Thymus (tissue), 11 donors: Measurements from ENCODE around the gene CELA3B. TPM values are rescaled to one million over a fixed set of nuclear protein-coding genes. Genes with fewer than 3 reads are reported as not detected.
"Not testable (repeated sequence)": the region's sequence is repeated elsewhere in the genome, so short reads cannot be mapped to it uniquely, and the experiment has no call there.

Source experiments
- DNase-seq, 9 donors: peaks; one replicate each; pipeline ENCODE4 v3.0.0-alpha.2; 2013; ENCODE audit warnings: low spot score in 9 of 9, low read depth in 6 of 9, missing footprints in 1 of 9
- H3K27ac ChIP-seq, 2 donors: one replicate each; pipeline ENCODE4 v1.5.1; 2013; ENCODE audit warnings: control low read depth in 1 of 2, low read depth in 1 of 2, low read length in 1 of 2, mild to moderate bottlenecking in 1 of 2, moderate library complexity in 1 of 2
- H3K27me3 ChIP-seq, 2 donors: one replicate each; pipeline ENCODE4 v1.5.1; 2013; ENCODE audit warnings: low read length in 1 of 2; ENCODE audit not compliant: control insufficient read depth in 2 of 2, insufficient read depth in 1 of 2
- H3K36me3 ChIP-seq, 2 donors: one replicate each; pipeline ENCODE4 v1.5.1; 2013; ENCODE audit warnings: low read length in 1 of 2, mild to moderate bottlenecking in 1 of 2, moderate library complexity in 1 of 2; ENCODE audit not compliant: control insufficient read depth in 2 of 2, insufficient read depth in 2 of 2
- H3K4me1 ChIP-seq, 2 donors: one replicate each; pipeline ENCODE4 v1.5.1; 2013; ENCODE audit warnings: low read length in 2 of 2; ENCODE audit not compliant: control insufficient read depth in 2 of 2, insufficient read depth in 2 of 2
- H3K4me3 ChIP-seq, 2 donors: one replicate each; pipeline ENCODE4 v1.5.1; 2013; ENCODE audit warnings: low read length in 2 of 2, control low read depth in 1 of 2, mild to moderate bottlenecking in 1 of 2
- H3K9me3 ChIP-seq, 2 donors: one replicate each; pipeline ENCODE4 v1.5.1; 2013; ENCODE audit warnings: low read length in 1 of 2, mild to moderate bottlenecking in 1 of 2; ENCODE audit not compliant: control insufficient read depth in 2 of 2, insufficient read depth in 1 of 2
- WGBS: extraction: QIAGEN DNeasy Blood & Tissue Kit; methylation state at CpG from one replicate; pipeline ENCODE4 v1.1.7; 2013; 5-methylcytosine and 5-hydroxymethylcytosine counted together
- polyA plus RNA-seq: library from polyadenylated mRNA; stranded (reverse); fragments of 200-250 nt; gene quantifications from one replicate; pipeline ENCODE4 v1.2.3, GENCODE V29; 2013
- total RNA-seq: library from RNA; stranded (reverse); fragments of 120-200 nt; gene quantifications from one replicate; pipeline ENCODE4 v1.2.4, GENCODE V29; 2013
- donor health status: healthy.

CELA3B gene
- total and polyA plus RNA-seq, 2 donors: 0.09 to 0.32 TPM

GRCh38 chr1:22001409-22001808, 24.6 kb downstream of the CELA3B start, which contains the start of gene CELA3A:
Gene CELA3A, plus strand, starts transcription at chr1:22001657. Its CDS starts 18 bp downstream, at chr1:22001675.
- WGBS: 96% methylated on average over 5 of the region's 5 CpGs
- H3K27ac ChIP-seq: no peak within 1 kb of the TSS
- no peak for DNase-seq

GRCh38 chr1:22002461-22002860, 25.6 kb downstream of the CELA3B start:
- not testable (repeated sequence) for H3K9me3 ChIP-seq, H3K27me3 ChIP-seq, H3K4me1 ChIP-seq, H3K4me3 ChIP-seq, H3K36me3 ChIP-seq, H3K27ac ChIP-seq, DNase-seq
- WGBS: 85% methylated on average over 5 of the region's 5 CpGs

More at GRCh38 chr1:22001409-22001808, 24.6 kb downstream of the CELA3B start, which contains the start of gene CELA3A:
- H3K36me3 ChIP-seq: no peaks in the 10 kb centered on the region
- H3K9me3 ChIP-seq: no peaks in the 10 kb centered on the region
- H3K4me3 ChIP-seq: no peak within 1 kb of the TSS
- no peaks in the 10 kb centered on the region for H3K27me3 ChIP-seq
- no peaks in the 10 kb centered on the region for H3K4me1 ChIP-seq

- H3K9me3 ChIP-seq, DNase-seq, H3K4me1 ChIP-seq, H3K27me3 ChIP-seq, H3K4me3 ChIP-seq, H3K36me3 ChIP-seq, H3K27ac ChIP-seq: not testable (repeated sequence)
- WGBS: 97% methylated on average over 8 of the region's 8 CpGs
Measured at GRCh38 chr1:22002875-22003274, 26.1 kb downstream of the CELA3B start.

DNA sequence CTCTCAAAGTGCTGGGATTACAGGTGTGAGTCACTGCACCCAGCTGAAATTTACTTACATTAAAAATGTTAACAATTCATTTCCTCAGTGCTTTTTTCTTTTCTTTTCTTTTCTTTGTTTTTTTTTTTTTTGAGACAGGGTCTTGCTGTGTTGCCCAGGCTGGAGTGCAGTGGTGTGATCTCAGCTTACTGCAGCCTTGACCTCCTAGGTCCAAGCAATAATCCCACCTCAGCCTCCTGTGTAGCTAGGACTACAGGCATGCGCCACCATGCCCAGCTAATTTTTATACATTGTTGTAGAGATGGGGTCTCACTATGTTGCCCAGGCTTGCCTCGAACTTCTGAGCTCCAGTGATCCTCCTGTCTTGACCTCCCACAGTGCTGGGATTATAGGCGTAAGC, 27.1 kb downstream of the CELA3B start:
- not testable (repeated sequence) for DNase-seq, H3K36me3 ChIP-seq, H3K27me3 ChIP-seq, H3K9me3 ChIP-seq, H3K27ac ChIP-seq, H3K4me3 ChIP-seq, H3K4me1 ChIP-seq
- 97% methylated on average over 3 of the region's 3 CpGs for WGBS

- 83% methylated on average over 18 of the region's 18 CpGs for WGBS
- H3K27ac ChIP-seq, H3K9me3 ChIP-seq, H3K4me3 ChIP-seq, H3K4me1 ChIP-seq, H3K27me3 ChIP-seq, H3K36me3 ChIP-seq: not testable (repeated sequence)
- DNase-seq: peak in 2 of 9 donors; percentile 30 to 36
Measured at GRCh38 chr1:22005261-22006149, 28.7 kb downstream of the CELA3B start.

GRCh38 chr1:22006736-22007135, 29.9 kb downstream of the CELA3B start:
- not testable (repeated sequence) for H3K27ac ChIP-seq, H3K4me3 ChIP-seq, H3K27me3 ChIP-seq, H3K4me1 ChIP-seq, H3K9me3 ChIP-seq, DNase-seq, H3K36me3 ChIP-seq
- WGBS: 95% methylated on average over 13 of the region's 13 CpGs

GRCh38 chr1:22007262-22007661, 30.4 kb downstream of the CELA3B start:
- not testable (repeated sequence) for H3K4me1 ChIP-seq, H3K9me3 ChIP-seq, DNase-seq, H3K4me3 ChIP-seq, H3K27me3 ChIP-seq, H3K27ac ChIP-seq, H3K36me3 ChIP-seq
- 97% methylated on average over 9 of the region's 10 CpGs for WGBS

GRCh38 chr1:22009566-22009965, 32.7 kb downstream of the CELA3B start:
- not testable (repeated sequence) for DNase-seq, H3K27me3 ChIP-seq, H3K4me1 ChIP-seq, H3K9me3 ChIP-seq, H3K4me3 ChIP-seq, H3K36me3 ChIP-seq, H3K27ac ChIP-seq
- WGBS: 88% methylated on average over 10 of the region's 11 CpGs

- not testable (repeated sequence) for H3K36me3 ChIP-seq, H3K4me1 ChIP-seq, H3K9me3 ChIP-seq, DNase-seq, H3K27me3 ChIP-seq, H3K4me3 ChIP-seq, H3K27ac ChIP-seq
- WGBS: 88% methylated on average over 4 of the region's 4 CpGs
Measured at GRCh38 chr1:22012752-22013151, 35.9 kb downstream of the CELA3B start.
